ENCODE results near the gene SCN8A.
A peak's percentile ranks its signal among the peaks of the same experiment; 100 is the strongest.

Gene SCN8A

DNA sequence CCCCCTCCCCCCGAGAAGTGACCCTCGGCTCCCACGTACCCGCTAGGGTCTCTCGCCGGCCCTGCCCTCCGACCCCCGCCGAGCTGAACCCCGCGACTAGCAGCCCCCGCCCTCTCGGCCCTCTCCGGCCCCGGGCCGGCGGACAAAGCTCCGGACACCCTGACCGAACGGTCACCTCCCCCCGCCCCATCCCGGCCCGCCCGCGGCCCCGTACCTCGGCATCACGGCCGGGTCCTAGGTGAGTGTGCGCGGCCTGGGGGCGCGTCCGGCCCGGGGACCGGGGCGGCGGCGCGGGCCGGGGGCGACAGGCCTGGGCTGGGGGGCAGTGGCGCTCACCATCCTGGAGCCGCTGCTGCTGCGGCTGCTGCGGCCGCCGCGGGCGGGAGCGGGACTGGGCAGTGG lies 257.3 kb downstream of the SCN8A start, which contains the start of gene FIGNL2:
Gene FIGNL2, minus strand, starts transcription at position 393 of the 402 bp plus-strand sequence. CDS start 26,305 bp downstream, outside the sequence.
- Histone ChIP-seq H3K4me2 (ENCODE audit: low read length) (peak within 1 kb of the TSS; percentile 85), H2BK120ac (ENCODE audit: insufficient read depth, low read length, poor library complexity) (peak within 1 kb of the TSS; percentile 83), H3K79me1 (ENCODE audit: low read length) (peaks cover 16% of the 10 kb centered on the region), H3K79me2 (ENCODE audit: control insufficient read depth, insufficient read depth, low read length, poor library complexity) (peaks cover 41% of the 10 kb centered on the region), H3K4me1 (ENCODE audit: control insufficient read depth in 1 of 2, insufficient read depth in 2 of 2, low read length in 2 of 2) (peaks cover 17 to 21% of the 10 kb centered on the region in 2 experiments), H2BK12ac (ENCODE audit: low read length) (no peak within 1 kb of the TSS), H3K36me3 (ENCODE audit: control insufficient read depth in 1 of 2, insufficient read depth in 2 of 2, low read length in 2 of 2) (peaks cover 13 to 20% of the 10 kb centered on the region in 2 experiments), H3K9ac (ENCODE audit: low read length) (peak within 1 kb of the TSS; percentile 90), H3K4me3 (ENCODE audit: low read depth, low read length) (peak within 1 kb of the TSS; percentile 91), H3K14ac (ENCODE audit: low read length) (peak within 1 kb of the TSS; percentile 72), H3K4ac (ENCODE audit: low read depth, low read length) (peak within 1 kb of the TSS; percentile 90), H3K23ac (ENCODE audit: low read length) (no peak within 1 kb of the TSS), H4K91ac (ENCODE audit: low read depth, low read length) (peak within 1 kb of the TSS; percentile 96), H3K27ac (ENCODE audit: low read depth, low read length) (peak within 1 kb of the TSS; percentile 81), H2AK5ac (ENCODE audit: low read length) (peak within 1 kb of the TSS; percentile 30), H3K27me3 (ENCODE audit: insufficient read depth, low read length) (no peaks in the 10 kb centered on the region), H4K8ac (ENCODE audit: low read depth, low read length) (peak within 1 kb of the TSS; percentile 70), H3K9me3 (ENCODE audit: insufficient read depth, low read depth, low read length) (no peaks in the 10 kb centered on the region), H2AFZ (ENCODE audit: insufficient read depth, low read length, poor library complexity) (peak within 1 kb of the TSS; percentile 64), H2BK5ac (ENCODE audit: low read depth, low read length, poor library complexity) (peak within 1 kb of the TSS; percentile 81), H4K12ac (ENCODE audit: low read depth, low read length) (peak within 1 kb of the TSS; percentile 9), H3K18ac (ENCODE audit: low read length) (peak within 1 kb of the TSS; percentile 80)
- WGBS (ENCODE audit: extremely low coverage, insufficient coverage, insufficient read length) = no CpG with 5 or more reads among the region's 51 CpGs
- no peak for DNase-seq

DNA sequence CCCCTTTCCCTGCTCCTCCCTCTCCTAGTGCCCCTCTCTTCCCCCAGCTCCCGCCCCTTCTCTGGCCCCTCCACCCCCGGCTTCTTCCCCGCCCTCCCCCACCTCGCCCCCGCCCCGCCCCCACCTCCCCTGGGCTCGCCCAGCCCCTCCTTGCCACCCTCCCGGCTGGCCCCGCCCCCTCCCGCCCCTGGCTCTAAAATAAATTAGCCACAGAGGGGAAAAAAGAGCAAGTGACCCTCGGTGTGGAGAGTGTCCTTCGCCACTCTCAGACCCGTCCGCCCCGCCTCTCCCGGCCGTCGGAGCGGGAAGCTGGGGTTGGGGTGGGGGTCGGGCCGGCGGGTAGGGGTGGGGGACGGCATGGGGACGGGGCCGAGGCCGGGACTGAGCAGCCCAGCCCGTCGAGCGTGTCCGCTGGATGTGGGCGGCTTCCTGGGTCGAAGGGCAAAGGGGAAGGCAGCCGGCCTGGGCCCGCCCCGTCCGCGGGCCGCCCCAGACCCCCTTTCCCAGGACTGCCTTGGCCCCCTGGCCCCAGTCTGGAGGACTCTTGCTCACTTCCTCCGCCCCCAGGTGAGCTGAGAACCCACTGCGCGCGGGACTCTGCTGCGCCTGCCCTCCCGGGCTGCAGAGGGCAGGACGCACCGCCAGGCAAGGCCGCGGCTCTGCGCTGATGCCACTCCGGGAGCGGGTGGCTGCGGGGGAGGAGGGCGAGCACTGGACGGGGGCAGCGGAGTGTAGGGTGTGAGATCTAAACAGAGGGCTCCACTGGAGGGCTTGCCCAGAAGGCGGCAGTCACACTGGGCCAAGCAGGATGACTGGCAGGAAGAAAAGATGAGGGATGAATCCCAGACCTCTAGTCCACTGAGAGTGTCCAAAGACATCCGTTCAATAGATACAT lies 258.1 kb downstream of the SCN8A start:
- Histone ChIP-seq H3K27me3 (ENCODE audit: insufficient read depth, low read length) (no peaks in the 10 kb centered on the region), H3K4ac (ENCODE audit: low read depth, low read length) (peak overlapping the region; percentile 3), H2BK5ac (ENCODE audit: low read depth, low read length, poor library complexity) (no peak overlapping the region), H3K36me3 (ENCODE audit: control insufficient read depth in 1 of 2, insufficient read depth in 2 of 2, low read length in 2 of 2) (peaks cover 13 to 17% of the 10 kb centered on the region in 2 experiments), H2BK12ac (ENCODE audit: low read length) (no peak overlapping the region), H2AFZ (ENCODE audit: insufficient read depth, low read length, poor library complexity) (peak overlapping the region; percentile 64), H3K23ac (ENCODE audit: low read length) (no peak overlapping the region), H2BK120ac (ENCODE audit: insufficient read depth, low read length, poor library complexity) (peak overlapping the region; percentile 37), H3K4me3 (ENCODE audit: low read depth, low read length) (peak overlapping the region; percentile 75), H3K18ac (ENCODE audit: low read length) (peak overlapping the region; percentile 78), H3K79me1 (ENCODE audit: low read length) (peaks cover 16% of the 10 kb centered on the region), H3K79me2 (ENCODE audit: control insufficient read depth, insufficient read depth, low read length, poor library complexity) (peaks cover 38% of the 10 kb centered on the region), H4K12ac (ENCODE audit: low read depth, low read length) (peak overlapping the region; percentile 9), H4K8ac (ENCODE audit: low read depth, low read length) (peak overlapping the region; percentile 70), H2AK5ac (ENCODE audit: low read length) (peak overlapping the region; percentile 5), H3K14ac (ENCODE audit: low read length) (peak overlapping the region; percentile 46), H3K9ac (ENCODE audit: low read length) (peak overlapping the region; percentile 72), H3K27ac (ENCODE audit: low read depth, low read length) (peak overlapping the region; percentile 62), H3K4me2 (ENCODE audit: low read length) (peak overlapping the region; percentile 75), H3K9me3 (ENCODE audit: insufficient read depth, low read depth, low read length) (no peaks in the 10 kb centered on the region), H4K91ac (ENCODE audit: low read depth, low read length) (peak overlapping the region; percentile 62), H3K4me1 (ENCODE audit: control insufficient read depth in 1 of 2, insufficient read depth in 2 of 2, low read length in 2 of 2) (peaks cover 15 to 21% of the 10 kb centered on the region in 2 experiments)
- DNase-seq = peak in 1 of 2 donors; percentile 41
- no CpG with 5 or more reads among the region's 57 CpGs for WGBS (ENCODE audit: extremely low coverage, insufficient coverage, insufficient read length)

DNA sequence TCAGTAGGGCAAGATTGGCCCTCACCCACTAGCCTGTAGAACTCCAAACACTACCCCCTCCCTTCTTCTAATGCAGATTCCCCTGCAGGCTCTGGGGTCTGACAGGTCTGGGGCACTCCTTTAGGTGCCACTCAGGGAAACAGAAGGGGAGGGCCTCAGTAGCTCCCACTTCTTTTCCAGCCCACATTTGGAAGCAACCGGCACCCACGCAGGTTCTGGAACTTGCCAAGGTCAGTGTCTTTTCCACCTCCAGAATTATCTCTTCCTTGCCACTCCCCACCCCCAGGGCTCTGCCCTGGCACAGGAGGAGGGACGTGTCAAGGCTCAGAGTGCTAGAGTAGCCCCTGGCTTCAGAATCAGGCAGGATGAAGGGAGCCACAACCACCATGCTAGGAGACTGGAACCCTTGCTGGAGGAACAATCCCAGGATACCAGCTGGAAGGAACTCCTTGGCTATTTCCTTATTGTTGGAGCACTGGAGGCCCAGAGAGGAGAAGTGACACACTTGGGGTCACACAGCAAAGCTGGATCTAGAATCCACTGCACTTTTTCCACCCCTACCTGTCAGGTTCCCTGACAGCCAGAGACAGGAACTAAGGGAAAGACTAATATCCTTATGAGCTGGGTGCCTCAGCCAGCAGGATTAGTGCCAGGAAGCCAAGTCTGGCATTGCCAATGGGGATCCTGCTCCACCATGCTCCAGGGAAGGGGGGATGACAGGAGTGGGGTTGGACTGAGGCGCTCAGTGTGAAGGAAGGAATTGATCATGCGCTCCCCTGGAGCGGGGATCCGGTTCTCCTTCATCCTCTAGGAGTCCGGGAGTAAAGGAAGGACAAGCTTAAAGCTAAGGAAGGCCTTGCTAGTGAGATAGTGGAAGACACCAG lies 259.3 kb downstream of the SCN8A start:
- Histone ChIP-seq H3K27ac (ENCODE audit: low read depth, low read length) (no peak overlapping the region), H3K14ac (ENCODE audit: low read length) (no peak overlapping the region), H3K4ac (ENCODE audit: low read depth, low read length) (no peak overlapping the region), H2AFZ (ENCODE audit: insufficient read depth, low read length, poor library complexity) (no peak overlapping the region), H2AK5ac (ENCODE audit: low read length) (no peak overlapping the region), H3K18ac (ENCODE audit: low read length) (no peak overlapping the region), H4K91ac (ENCODE audit: low read depth, low read length) (peak overlapping the region; percentile 62), H3K79me2 (ENCODE audit: control insufficient read depth, insufficient read depth, low read length, poor library complexity) (peaks cover 29% of the 10 kb centered on the region), H3K79me1 (ENCODE audit: low read length) (peaks cover 18% of the 10 kb centered on the region), H3K23ac (ENCODE audit: low read length) (no peak overlapping the region), H3K36me3 (ENCODE audit: control insufficient read depth in 1 of 2, insufficient read depth in 2 of 2, low read length in 2 of 2) (peaks cover 6 to 9% of the 10 kb centered on the region in 2 experiments), H2BK5ac (ENCODE audit: low read depth, low read length, poor library complexity) (no peak overlapping the region), H3K4me3 (ENCODE audit: low read depth, low read length) (no peak overlapping the region), H3K9ac (ENCODE audit: low read length) (peak overlapping the region; percentile 10), H3K27me3 (ENCODE audit: insufficient read depth, low read length) (no peaks in the 10 kb centered on the region), H4K8ac (ENCODE audit: low read depth, low read length) (no peak overlapping the region), H2BK12ac (ENCODE audit: low read length) (no peak overlapping the region), H2BK120ac (ENCODE audit: insufficient read depth, low read length, poor library complexity) (no peak overlapping the region), H3K4me2 (ENCODE audit: low read length) (peak overlapping the region; percentile 75), H3K9me3 (ENCODE audit: insufficient read depth, low read depth, low read length) (no peaks in the 10 kb centered on the region), H3K4me1 (ENCODE audit: control insufficient read depth in 1 of 2, insufficient read depth in 2 of 2, low read length in 2 of 2) (peaks cover 14 to 21% of the 10 kb centered on the region in 2 experiments), H4K12ac (ENCODE audit: low read depth, low read length) (no peak overlapping the region)
- no CpG with 5 or more reads among the region's 8 CpGs for WGBS (ENCODE audit: extremely low coverage, insufficient coverage, insufficient read length)
- DNase-seq = no peak

DNA sequence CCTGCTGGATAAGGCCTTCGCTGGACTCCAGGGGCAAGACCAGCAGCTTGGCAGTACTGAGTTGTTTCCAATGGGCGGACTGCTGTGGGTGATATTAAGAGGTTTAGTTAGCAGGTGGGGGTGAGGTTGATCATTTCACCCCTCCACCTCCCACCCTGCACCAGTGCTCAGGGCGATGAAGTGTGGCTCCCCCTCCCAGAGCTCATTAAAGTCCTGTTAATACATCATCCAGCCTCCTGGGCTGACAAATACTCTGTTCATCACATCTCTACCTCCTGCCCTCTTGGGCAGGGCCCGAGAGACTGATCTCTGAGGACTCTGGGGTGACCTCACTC lies 259.9 kb downstream of the SCN8A start:
- Histone ChIP-seq H4K8ac (ENCODE audit: low read depth, low read length) (no peak overlapping the region), H3K27ac (ENCODE audit: low read depth, low read length) (no peak overlapping the region), H3K36me3 (ENCODE audit: control insufficient read depth in 1 of 2, insufficient read depth in 2 of 2, low read length in 2 of 2) (peaks cover 5 to 6% of the 10 kb centered on the region in 2 experiments), H3K4me3 (ENCODE audit: low read depth, low read length) (no peak overlapping the region), H2AFZ (ENCODE audit: insufficient read depth, low read length, poor library complexity) (no peak overlapping the region), H3K9me3 (ENCODE audit: insufficient read depth, low read depth, low read length) (no peaks in the 10 kb centered on the region), H2AK5ac (ENCODE audit: low read length) (no peak overlapping the region), H3K27me3 (ENCODE audit: insufficient read depth, low read length) (no peaks in the 10 kb centered on the region), H4K91ac (ENCODE audit: low read depth, low read length) (no peak overlapping the region), H4K12ac (ENCODE audit: low read depth, low read length) (no peak overlapping the region), H2BK12ac (ENCODE audit: low read length) (no peak overlapping the region), H3K23ac (ENCODE audit: low read length) (no peak overlapping the region), H3K4me1 (ENCODE audit: control insufficient read depth in 1 of 2, insufficient read depth in 2 of 2, low read length in 2 of 2) (peaks cover 9 to 24% of the 10 kb centered on the region in 2 experiments), H3K79me2 (ENCODE audit: control insufficient read depth, insufficient read depth, low read length, poor library complexity) (peaks cover 25% of the 10 kb centered on the region), H3K9ac (ENCODE audit: low read length) (no peak overlapping the region), H2BK120ac (ENCODE audit: insufficient read depth, low read length, poor library complexity) (no peak overlapping the region), H2BK5ac (ENCODE audit: low read depth, low read length, poor library complexity) (no peak overlapping the region), H3K18ac (ENCODE audit: low read length) (no peak overlapping the region), H3K14ac (ENCODE audit: low read length) (no peak overlapping the region), H3K4ac (ENCODE audit: low read depth, low read length) (no peak overlapping the region), H3K4me2 (ENCODE audit: low read length) (no peak overlapping the region), H3K79me1 (ENCODE audit: low read length) (peaks cover 22% of the 10 kb centered on the region)
- no CpG with 5 or more reads among the region's 4 CpGs for WGBS (ENCODE audit: extremely low coverage, insufficient coverage, insufficient read length)
- DNase-seq = no peak
